Measurements from ENCODE around the gene QRFPR. TPM values are rescaled to one million over a fixed set of nuclear protein-coding genes. Genes with fewer than 3 reads are reported as not detected.
"Not testable (repeated sequence)": the region's sequence is repeated elsewhere in the genome, so short reads cannot be mapped to it uniquely, and the experiment has no call there.

The QRFPR gene
- total RNA-seq, 1 donor from 2014 or later, result not detected

DNA sequence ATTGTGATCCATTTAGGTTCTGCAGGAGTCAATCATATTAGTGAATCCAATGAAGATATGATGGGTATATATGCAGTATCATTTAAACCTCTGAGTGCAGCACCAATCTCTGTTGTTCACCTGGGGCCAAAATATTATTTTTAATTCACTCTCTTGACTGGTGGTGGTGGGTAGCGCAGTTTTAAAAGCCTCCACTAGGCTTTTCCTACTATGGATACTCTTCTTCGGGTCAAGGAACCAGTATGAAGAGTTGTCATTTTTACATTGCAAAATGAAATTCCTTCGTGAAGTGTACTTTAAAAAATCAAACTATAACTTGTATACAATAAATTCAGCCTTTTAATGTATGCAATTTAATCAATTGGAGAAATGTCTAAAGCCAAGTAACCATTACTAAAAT, 56.5 kb downstream of the QRFPR start:
- Mint-ChIP-seq H3K36me3 (no peaks in the 10 kb centered on the region), H3K9me3 (no peaks in the 10 kb centered on the region), H3K27ac (no peak overlapping the region), H3K4me1 (peaks cover 10% of the 10 kb centered on the region), H3K4me3 (no peak overlapping the region), H3K27me3 (ENCODE audit: low read depth) (peaks cover 8% of the 10 kb centered on the region)
- no peak for DNase-seq (ENCODE audit: low spot score in 2 of 2, unreplicated experiment in 2 of 2)
- TF ChIP-seq, protein P1, sequence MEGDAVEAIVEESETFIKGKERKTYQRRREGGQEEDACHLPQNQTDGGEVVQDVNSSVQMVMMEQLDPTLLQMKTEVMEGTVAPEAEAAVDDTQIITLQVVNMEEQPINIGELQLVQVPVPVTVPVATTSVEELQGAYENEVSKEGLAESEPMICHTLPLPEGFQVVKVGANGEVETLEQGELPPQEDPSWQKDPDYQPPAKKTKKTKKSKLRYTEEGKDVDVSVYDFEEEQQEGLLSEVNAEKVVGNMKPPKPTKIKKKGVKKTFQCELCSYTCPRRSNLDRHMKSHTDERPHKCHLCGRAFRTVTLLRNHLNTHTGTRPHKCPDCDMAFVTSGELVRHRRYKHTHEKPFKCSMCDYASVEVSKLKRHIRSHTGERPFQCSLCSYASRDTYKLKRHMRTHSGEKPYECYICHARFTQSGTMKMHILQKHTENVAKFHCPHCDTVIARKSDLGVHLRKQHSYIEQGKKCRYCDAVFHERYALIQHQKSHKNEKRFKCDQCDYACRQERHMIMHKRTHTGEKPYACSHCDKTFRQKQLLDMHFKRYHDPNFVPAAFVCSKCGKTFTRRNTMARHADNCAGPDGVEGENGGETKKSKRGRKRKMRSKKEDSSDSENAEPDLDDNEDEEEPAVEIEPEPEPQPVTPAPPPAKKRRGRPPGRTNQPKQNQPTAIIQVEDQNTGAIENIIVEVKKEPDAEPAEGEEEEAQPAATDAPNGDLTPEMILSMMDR (IDR thresholded peaks at IDR 0.05; ENCODE audit: unreplicated experiment), result no peak

DNA sequence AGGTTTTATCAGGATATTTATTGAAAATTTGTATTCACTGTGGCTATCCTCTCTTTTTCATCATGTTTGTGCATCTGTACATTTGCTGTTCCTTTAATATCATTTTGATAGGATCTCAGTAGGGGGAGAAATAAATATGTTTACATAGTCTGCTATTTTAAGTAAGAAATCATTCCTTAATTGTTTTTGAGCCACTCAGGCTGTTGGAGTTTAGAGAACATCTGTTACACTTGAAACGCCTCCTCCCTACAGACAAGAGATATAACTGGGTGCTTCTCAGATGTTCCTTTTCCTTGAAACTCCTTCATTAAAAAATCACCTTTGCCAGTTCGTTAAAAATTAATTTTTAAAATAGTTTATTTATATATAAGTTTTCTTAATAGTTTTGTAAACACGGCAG, 59.4 kb downstream of the QRFPR start:
- TF ChIP-seq, protein P1 (IDR thresholded peaks at IDR 0.05; ENCODE audit: unreplicated experiment), result no peak

DNA sequence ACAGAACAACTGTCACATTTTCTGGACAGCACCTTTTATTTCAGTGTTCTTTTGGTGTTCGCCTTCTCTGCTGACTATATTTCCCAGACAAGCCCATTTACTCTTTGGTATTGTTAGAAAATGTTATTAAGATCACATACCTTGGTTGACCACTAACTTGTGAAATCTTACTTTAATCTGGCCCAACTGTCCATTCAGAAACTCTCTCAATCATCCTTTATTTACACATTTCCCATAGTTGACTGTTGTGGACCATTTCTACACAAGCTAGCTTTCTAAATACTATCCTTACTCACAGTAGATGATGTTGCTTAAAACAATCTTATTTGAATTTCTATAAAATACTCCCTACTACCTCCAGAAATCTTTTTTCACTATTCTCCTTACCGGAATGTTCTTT, 64.7 kb downstream of the QRFPR start:
- Mint-ChIP-seq H3K36me3 (no peaks in the 10 kb centered on the region), H3K27ac (no peak overlapping the region), H3K4me3 (no peak overlapping the region), H3K4me1 (no peaks in the 10 kb centered on the region), H3K27me3 (ENCODE audit: low read depth) (peaks cover 3% of the 10 kb centered on the region), H3K9me3 (peaks cover 15% of the 10 kb centered on the region)
- no peak for DNase-seq (ENCODE audit: low spot score in 2 of 2, unreplicated experiment in 2 of 2)
- TF ChIP-seq, protein P1 (IDR thresholded peaks at IDR 0.05; ENCODE audit: unreplicated experiment), result no peak

More for the DNA sequence above, 59.4 kb downstream of the QRFPR start:
- no peak for DNase-seq (ENCODE audit: low spot score in 2 of 2, unreplicated experiment in 2 of 2)
- Mint-ChIP-seq H3K9me3 (peaks cover 15% of the 10 kb centered on the region), H3K4me1 (peaks cover 5% of the 10 kb centered on the region), H3K36me3 (no peaks in the 10 kb centered on the region), H3K4me3 (no peak overlapping the region), H3K27me3 (ENCODE audit: low read depth) (peaks cover 6% of the 10 kb centered on the region), H3K27ac (no peak overlapping the region)

DNA sequence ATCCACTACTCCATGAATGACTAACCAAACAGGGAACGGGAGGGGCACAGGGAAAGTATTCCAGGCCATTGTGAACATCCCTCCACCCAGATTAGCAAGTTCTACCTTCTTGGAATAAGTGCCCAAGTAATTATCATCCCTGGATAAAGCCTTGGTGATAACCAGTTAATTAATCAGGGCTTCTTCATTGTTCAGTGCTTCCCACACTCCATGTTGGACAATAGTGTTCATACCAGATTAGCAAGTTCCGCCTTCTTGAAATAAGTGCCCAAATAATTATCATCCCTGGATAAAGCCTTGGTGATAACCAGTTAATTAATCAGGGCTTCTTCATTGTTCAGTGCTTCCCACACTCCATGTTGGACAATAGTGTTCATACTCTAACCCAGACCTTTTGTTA, 67.4 kb downstream of the QRFPR start:
- not testable (repeated sequence) for H3K27me3 Mint-ChIP-seq (ENCODE audit: low read depth); DNase-seq (ENCODE audit: low spot score in 2 of 2, unreplicated experiment in 2 of 2); H3K36me3 Mint-ChIP-seq; H3K27ac Mint-ChIP-seq; H3K4me3 Mint-ChIP-seq; H3K4me1 Mint-ChIP-seq
- peaks cover 17% of the 10 kb centered on the region for H3K9me3 Mint-ChIP-seq

DNA sequence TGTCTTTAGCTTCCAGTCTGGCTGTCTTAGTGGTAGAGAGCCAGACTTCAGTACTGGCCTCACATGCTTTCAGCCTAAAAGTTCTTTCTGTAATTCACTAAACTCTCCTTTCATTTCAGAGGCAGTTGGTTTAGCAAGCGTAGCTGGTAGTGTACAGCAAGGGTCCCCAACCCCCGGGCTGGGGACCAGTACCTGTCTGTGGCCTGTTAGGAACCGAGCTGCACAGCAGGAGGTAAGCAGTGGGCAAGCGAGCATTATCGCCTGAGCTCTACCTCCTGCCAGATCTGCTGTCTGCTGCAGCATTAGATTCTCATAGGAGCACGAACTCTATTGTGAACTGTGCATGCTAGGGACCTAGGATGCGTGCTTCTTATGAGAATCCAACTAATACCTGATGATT, 72.0 kb downstream of the QRFPR start:
- H3K4me3 Mint-ChIP-seq, result no peak overlapping the region
- no peaks in the 10 kb centered on the region for H3K27me3 Mint-ChIP-seq (ENCODE audit: low read depth)
- no peaks in the 10 kb centered on the region for H3K36me3 Mint-ChIP-seq
- TF ChIP-seq, protein P1 (IDR thresholded peaks at IDR 0.05; ENCODE audit: unreplicated experiment), result no peak
- DNase-seq (ENCODE audit: low spot score in 2 of 2, unreplicated experiment in 2 of 2), result no peak
- H3K27ac Mint-ChIP-seq, result no peak overlapping the region
- H3K4me1 Mint-ChIP-seq, result peaks cover 9% of the 10 kb centered on the region
- H3K9me3 Mint-ChIP-seq, result peaks cover 4% of the 10 kb centered on the region

DNA sequence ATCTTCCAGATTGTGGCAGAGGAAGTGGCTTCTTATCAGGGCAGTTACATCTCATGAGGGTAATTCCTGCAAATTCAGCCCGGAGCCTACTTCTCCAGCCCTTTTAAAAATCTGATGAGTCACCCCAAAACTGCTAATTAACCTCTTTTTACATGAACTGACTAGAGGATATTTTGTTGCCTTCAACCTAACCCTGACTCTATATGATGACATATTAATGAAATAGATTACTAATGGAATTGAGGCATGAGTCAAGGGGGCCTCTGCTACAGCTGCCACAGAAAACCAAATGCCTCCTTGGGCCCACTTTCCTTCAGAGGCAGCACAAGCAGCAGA, 72.5 kb downstream of the QRFPR start:
- Mint-ChIP-seq H3K9me3 (peaks cover 4% of the 10 kb centered on the region), H3K27ac (no peak overlapping the region), H3K36me3 (no peaks in the 10 kb centered on the region), H3K4me3 (no peak overlapping the region), H3K27me3 (ENCODE audit: low read depth) (no peaks in the 10 kb centered on the region), H3K4me1 (peaks cover 9% of the 10 kb centered on the region)
- no peak for DNase-seq (ENCODE audit: low spot score in 2 of 2, unreplicated experiment in 2 of 2)
- TF ChIP-seq, protein P1 (IDR thresholded peaks at IDR 0.05; ENCODE audit: unreplicated experiment), result no peak

Measured in mesothelial cell of epicardium (in vitro differentiated cells).